DMS114 treated with DMSO at 0.1 percent for 48 hours (cell line): ENCODE measurements around the gene COMMD4.

Experiments used
- DNase-seq: peaks from one replicate; lab custom pipeline; 2025; ENCODE audit not compliant: unreplicated experiment; lab: John Stamatoyannopoulos, UW

Gene COMMD4

DNA sequence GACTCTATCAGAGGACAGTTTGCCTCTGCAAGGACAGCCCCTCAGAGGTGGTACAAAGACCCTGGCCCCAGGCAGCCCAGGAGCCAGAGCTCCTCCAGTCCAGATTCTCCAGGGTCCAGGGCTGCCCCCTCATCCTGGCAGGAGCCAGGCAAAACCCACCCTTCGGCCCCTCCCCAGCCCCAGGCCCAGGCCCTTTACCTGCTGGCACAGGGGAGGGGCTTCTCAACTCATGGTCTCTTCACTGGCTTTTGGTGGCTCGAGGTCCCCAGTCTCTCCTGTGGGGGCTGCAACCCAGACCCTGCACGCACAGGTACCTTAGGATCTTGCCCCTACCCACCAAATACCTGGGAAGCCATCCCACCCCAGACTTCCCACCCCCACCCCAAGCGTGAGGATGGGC lies 19.5 kb downstream of the COMMD4 start:
- no peak for DNase-seq

DNA sequence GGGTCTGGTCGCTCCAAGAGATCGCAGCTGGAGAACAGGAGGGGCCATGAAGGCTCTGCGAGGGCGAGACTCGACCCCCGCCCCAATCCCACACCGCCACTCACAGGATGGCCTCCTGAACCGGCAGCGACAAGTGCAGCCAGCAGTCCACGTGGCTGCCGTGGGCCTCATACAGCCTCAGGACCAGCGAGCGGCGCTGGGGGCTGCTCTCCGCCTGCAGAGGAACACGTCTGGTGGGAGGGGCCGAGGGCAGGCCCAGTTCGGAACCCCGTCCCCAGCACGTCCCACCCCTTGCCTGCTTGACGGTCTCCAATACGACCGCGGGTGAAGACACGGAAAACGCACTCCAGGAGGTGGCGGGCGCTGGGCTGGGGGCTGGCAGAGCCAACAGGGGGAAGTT lies 20.1 kb downstream of the COMMD4 start:
- no peak for DNase-seq

- DNase-seq: no peak
These were observed 20.7 kb downstream of the COMMD4 start for GRCh38 chr15:75356517-75356916.

DNA sequence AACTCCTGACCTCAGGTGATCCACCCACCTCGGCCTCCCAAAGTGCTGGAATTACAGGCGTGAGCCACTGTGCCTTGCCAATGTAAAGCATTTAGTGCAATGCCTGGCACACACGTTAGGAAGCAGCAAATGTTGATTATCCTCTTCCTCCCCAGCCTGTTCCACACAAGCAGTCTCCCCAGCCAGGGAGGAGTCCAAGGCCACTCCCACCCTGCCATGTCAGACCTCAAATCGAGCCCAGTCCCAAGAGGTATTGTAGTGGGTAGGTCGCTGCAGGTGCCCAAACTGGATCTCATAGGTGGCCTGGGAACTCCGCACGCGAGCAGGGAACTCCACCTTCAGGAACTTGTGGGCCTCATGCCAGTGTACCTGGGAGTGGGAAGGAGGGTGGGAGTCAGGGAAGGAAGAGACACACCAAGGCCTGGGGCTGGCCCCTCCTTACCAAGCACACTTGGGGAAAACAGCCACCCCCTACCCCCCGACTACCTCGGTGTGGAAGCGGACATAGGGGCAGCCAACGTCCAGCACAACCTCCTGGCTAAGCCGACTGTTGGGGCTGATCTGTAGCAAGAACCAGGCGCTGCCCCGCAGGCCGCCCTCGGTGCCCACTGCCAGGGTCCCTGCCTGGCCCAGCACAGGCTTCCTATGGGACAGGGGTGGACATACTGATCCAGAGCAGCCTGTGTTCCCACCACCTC lies 22.3 kb downstream of the COMMD4 start:
- DNase-seq: no peak

GRCh38 chr15:75358771-75359536 lies 23.1 kb downstream of the COMMD4 start:
- DNase-seq: no peak

DNA sequence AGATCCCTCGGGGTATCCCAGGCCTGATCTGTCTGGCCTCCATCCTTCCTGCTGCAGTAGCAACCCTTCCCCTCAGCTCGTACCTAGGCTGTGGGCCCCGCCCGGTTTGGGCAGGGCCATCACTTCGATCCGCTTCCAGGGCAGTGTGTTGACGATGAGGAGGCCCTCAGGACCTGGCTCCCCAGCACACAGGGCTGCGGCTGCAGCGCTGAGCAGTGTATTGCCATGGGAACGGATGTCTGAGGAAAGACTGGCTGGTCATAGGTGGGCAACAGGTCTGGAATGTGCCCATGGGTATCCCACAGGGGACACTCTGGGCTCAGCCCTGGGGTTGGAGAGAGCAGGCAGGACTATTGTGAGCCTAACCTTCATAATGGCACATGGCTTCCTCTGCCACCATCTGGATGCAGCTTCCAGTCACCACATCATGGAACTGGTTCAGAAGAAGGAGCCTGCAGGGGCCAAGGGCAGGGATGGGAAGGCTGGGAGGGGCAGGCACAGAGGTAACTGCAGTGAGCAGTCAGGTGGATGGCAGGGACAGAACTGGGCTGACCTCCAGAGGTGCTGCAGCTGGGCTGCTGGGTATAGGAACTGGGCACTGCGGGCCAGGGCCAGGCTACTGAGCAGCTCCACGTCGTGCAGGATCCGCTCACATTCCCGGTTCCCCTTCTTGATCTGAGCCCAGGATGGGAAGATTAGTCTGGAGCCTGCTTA lies 23.8 kb downstream of the COMMD4 start:
- no peak for DNase-seq

DNA sequence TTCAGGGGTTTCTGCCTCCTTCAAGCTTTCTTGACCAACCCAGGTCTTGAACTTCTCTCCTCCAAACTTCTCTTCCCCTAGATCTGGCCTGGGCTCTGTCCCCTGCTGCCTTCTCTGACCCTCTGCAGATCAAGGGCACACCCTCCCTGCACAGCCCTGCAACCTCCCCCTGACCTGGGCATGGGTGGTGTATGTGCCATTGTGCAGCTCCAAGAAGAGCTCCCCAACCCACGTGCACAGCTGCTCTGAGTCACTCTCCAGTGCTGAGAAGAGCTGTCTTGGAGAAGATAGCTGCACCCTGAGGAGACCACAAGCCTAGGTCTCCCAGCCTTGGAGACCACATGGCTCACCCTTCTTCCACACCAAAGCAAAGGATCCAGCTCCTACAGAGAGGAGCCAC lies 24.5 kb downstream of the COMMD4 start:
- no peak for DNase-seq

DNA sequence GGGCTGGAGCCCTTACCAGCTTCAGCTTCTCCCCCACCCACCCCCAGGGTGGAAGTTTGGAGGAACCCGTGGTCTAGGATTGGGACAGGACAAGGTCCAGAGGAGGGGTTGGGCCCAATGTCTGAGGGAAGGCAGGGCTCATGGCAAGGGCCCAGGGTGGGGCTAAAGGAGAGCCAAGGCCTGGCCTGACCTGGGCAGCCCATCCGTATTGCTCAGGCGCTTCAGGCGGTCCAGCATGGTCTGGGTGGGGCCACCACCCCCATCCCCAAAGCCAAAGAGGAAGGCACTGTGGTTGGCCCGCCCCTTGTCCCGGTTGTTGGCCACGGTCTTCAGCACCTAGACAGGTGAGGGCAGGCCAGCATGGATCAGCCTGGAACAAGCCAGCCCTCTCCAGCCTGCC lies 25.0 kb downstream of the COMMD4 start:
- DNase-seq: no peak

- DNase-seq: no peak
These were observed 25.6 kb downstream of the COMMD4 start for GRCh38 chr15:75361361-75361988.

DNA sequence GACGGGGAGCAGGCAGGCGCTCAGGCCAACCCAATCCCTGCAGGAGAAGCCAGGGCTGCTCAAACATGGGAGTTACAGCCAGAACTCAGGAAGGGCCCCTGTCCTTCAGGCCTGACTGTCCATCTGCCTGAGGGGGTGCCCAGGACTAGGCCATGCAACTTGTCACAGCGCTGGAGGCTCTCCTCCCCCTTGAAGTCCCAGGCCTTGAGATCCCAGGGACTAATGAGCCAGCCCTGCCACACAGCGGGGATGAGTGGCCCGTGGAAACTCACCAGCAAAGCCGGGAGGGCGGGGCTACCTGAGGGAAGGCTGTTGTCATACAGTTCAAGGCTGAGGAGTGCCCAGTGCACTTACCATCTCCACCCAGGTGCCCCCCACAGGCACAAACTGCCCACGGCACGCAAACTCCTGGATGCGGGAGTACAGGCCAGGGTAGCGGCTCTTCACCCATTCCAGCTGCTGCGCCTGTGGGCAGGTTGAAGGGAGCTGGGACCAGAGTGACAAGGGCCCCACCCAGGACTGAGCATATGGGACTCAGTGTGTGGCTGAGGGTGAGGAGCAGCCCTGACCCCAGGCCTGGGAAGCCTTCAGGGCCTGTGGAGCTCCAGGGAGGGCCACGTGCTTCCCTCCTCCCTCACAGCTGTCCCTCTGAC lies 26.3 kb downstream of the COMMD4 start:
- DNase-seq: no peak

- DNase-seq: no peak
These were observed 26.9 kb downstream of the COMMD4 start for GRCh38 chr15:75362642-75363249.

DNA sequence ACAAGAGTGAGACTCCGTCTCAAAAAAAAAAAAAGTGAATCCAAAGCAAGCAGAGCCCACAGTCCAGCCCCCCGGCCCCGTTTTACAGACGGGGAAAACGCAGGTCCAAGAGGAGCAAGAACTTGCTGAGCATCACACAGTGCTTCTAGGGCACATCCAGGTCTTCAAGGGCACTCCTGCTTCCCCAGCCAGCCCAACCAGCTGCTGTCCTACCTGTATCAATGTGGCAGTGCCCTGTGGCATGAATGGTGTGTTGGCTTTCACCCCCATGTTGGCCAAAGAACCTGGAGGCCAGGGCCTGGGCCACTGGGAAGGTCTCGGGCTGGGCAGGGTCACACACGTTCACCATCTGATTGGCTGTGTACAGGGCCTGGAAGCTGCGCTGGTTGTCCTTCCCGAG lies 27.9 kb downstream of the COMMD4 start:
- DNase-seq: no peak

DNA sequence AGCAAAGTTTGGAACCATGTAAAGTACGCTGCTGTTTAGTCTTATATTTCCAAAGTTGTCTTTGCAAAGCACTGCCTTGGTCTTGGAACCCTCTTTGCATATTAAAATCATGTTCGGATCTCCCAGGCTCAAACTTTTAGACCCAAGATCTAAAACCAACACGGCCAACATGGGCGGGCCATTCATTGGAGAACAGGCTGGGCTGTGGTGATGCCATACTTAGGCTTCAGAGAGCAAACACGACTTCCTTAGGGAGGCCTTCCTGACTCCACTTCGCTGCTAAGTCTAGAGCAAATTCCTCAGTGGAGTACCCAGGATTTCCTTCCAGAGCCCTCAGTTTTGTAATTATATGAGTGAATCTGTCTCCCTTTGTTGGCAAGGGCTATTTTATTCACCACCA lies 29.0 kb downstream of the COMMD4 start:
- no peak for DNase-seq

DNA sequence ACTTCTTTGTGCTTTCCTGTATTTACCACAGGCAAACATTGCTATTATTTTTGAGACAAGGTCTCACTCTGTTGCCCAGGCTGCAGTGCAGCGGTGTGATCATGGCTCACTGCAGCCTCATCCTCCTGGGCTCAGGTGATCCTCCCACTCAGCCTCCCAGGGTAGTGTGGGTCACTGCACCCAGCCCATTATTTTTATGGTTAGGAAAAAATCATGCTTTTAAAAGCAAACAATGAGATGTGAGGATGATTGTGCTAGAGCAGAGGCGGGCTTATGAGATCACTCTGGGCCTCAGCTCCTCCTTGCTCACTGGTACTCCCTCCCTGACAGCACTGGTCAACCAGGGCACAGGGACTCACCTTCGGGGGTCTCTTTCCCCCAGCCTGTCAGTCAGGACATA lies 30.3 kb downstream of the COMMD4 start:
- no peak for DNase-seq

GRCh38 chr15:75367006-75367405 lies 31.1 kb downstream of the COMMD4 start:
- no peak for DNase-seq

GRCh38 chr15:75367406-75367912 lies 31.6 kb downstream of the COMMD4 start:
- DNase-seq: no peak

GRCh38 chr15:75367913-75368688 lies 32.2 kb downstream of the COMMD4 start, which contains the start of gene MAN2C1:
Gene MAN2C1 (minus strand): TSS chr15:75368607. CDS start chr15:75368583, 24 bp downstream.
- DNase-seq: peak; percentile 95

DNA sequence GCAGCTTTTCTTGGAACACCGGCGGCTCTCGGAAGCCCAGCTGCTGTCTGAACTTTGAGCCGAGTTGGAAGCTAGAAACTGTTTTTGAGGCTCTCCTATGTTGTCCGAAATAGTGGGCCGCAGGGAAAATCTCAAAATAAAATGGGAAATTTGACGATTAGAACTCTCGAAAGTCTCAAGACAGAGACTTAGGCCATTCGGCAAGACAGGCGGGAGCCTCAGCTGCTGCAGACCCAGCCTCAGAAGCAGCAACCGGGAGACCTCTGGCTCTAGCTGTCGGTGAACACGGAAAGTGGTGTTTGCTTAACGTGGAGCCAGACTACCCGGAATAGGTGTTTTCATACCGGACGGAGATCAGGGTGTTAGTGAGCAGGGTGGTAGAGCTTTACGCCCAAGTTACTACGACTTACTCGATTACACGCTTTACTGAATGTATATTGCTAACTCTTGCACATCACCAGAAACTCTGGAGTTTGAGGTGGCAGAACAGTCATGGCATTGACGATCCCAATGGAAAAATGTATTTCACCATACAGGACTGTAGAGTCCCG lies 32.9 kb downstream of the COMMD4 start:
- no peak for DNase-seq

DNA sequence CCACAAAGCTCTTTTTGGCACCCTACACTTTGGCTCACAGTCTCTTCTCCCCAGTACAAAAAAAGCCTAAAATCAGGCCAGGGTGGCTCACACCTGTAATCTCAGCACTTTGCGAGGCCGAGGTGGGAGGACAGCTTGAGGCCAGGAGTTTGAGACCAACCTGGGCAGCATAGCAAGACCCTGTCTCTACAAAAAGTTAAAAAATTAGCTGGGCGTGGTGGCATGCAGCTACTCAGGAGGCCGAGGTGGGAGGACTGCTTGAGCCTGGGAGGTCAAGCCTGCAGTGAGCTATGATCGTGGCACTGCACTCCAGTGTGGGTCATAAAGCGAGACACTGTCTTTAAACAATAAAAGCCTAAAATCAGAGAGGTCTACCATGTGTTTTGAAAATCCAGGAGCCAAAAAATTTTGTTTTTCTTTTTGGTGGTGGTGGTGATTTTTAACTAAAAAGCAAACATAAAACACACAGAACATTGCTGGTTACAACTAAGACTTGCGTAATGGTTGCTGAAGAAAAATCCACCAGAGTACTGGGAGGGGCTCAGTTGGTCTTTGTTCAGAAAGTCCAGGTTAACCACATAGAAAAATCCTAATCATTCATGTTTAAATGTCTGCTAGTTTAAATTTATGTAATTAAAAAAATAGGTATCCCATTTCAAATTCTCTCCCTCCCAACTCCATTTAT lies 34.2 kb downstream of the COMMD4 start:
- no peak for DNase-seq
